HepG2 (cell line): ENCODE results near the gene B3GALT6. TPM values are rescaled to one million over a fixed set of nuclear protein-coding genes. Genes with fewer than 3 reads are reported as not detected.

Experiments
- CSRNP2 ChIP-seq: sonication (generic); formaldehyde crosslinking; conservative IDR thresholded peaks from 2 replicates; pipeline ENCODE4 v1.8.0; 2022; ENCODE audit warnings: low read depth, missing genetic modification reagents
- U2AF2 ChIP-seq: fragments of 200-400 bp; formaldehyde crosslinking; IDR thresholded peaks from 2 replicates; pipeline ENCODE4 v1.6.1; 2017; ENCODE audit warnings: low read depth, mild to moderate bottlenecking, low read length
- ZBTB33 ChIP-seq: sonication (generic); formaldehyde crosslinking; IDR thresholded peaks from 2 replicates; pipeline ENCODE4 v1.4.0; 2020; ENCODE audit warnings: missing genetic modification reagents
- ZBTB38 ChIP-seq: sonication (generic); formaldehyde crosslinking; IDR thresholded peaks from 2 replicates; pipeline ENCODE4 v1.5.1; 2020; ENCODE audit warnings: mild to moderate bottlenecking, missing genetic modification reagents
- ZNF318 ChIP-seq: sonication (generic); formaldehyde crosslinking; IDR thresholded peaks from 2 replicates; pipeline ENCODE4 v1.4.0; 2020; ENCODE audit warnings: mild to moderate bottlenecking, missing genetic modification reagents
- ZNF441 ChIP-seq: sonication (generic); formaldehyde crosslinking; IDR thresholded peaks from 2 replicates; pipeline ENCODE4 v1.7.0; 2021; ENCODE audit warnings: missing genetic modification reagents, borderline replicate concordance
- ZNF503 ChIP-seq: sonication (generic); formaldehyde crosslinking; IDR thresholded peaks from 2 replicates; pipeline ENCODE4 v1.4.0; 2020; ENCODE audit warnings: missing genetic modification reagents
- ZNF703 ChIP-seq: sonication (generic); formaldehyde crosslinking; IDR thresholded peaks from 2 replicates; pipeline ENCODE4 v1.5.1; 2020; ENCODE audit warnings: missing genetic modification reagents, mild to moderate bottlenecking, moderate library complexity, borderline replicate concordance
- polyA plus RNA-seq, 8 experiments: library from polyadenylated mRNA; depleted of rRNA in 3 of 8; stranded (reverse) in 7 of 8; unstranded in 1 of 8; fragments of >200 nt; fragmentation: Illumina TruSeq in 4 of 8; extraction: Trizol in 4 of 8; gene quantifications; 2 replicates each; pipeline versions ENCODE4 v1.2.1 to v1.2.3, GENCODE V29; 2011 to 2016; ENCODE audit warnings: low read depth in 4 of 8, missing spikeins in 1 of 8, mixed read lengths in 1 of 8; ENCODE audit not compliant: insufficient read depth in 1 of 8
- total RNA-seq, 5 experiments: library from RNA; depleted of rRNA; stranded (reverse); fragments of >200 nt; fragmentation: Illumina TruSeq; extraction: Trizol; gene quantifications; 2 replicates each; pipeline ENCODE4 v1.2.3, GENCODE V29; 2016; ENCODE audit warnings: low read depth in 1 of 5

The B3GALT6 gene
- total and polyA plus RNA-seq, 2 of the 13 experiments (the other 11 are each of a cell fraction or from before 2014, with no cell fraction given), result 3.9 to 14.2 TPM

- TF ChIP-seq ZNF318, result no peak; the same call in 1 of the 2 replicates
- TF ChIP-seq ZNF503 (CRISPR knock-in tag), result no peak
- TF ChIP-seq CSRNP2 (CRISPR knock-in tag), result no peak
- TF ChIP-seq ZNF441 (CRISPR knock-in tag), result 0 out of 2 replicates have a peak, but pooled peaks have one; percentile 19
- TF ChIP-seq ZBTB38 (CRISPR knock-in tag), result peak; percentile 73
- TF ChIP-seq ZNF703 (CRISPR knock-in tag), result peak; percentile 69; the same call in 1 of the 2 replicates
- TF ChIP-seq U2AF2, result no peak
- TF ChIP-seq ZBTB33 (CRISPR knock-in tag), result 0 out of 2 replicates have a peak, but pooled peaks have one; percentile 15
These were observed 6.1 kb downstream of the B3GALT6 start (continued) for GRCh38 chr1:1237874-1238701.
